HL-60 (cell line): ENCODE measurements around the gene NTN4.

Source experiments
- DNase-seq, 2 experiments: peaks; one replicate each; pipeline ENCODE4 v3.0.0-alpha.2; 2010 to 2020; ENCODE audit warnings: low read depth in 1 of 2, low spot score in 1 of 2
- H3K27ac ChIP-seq: fragments of 250-450 bp; sonication (Bioruptor Pico); replicated peaks from 2 replicates; pipeline ENCODE4 v1.5.1; 2020; ENCODE audit warnings: mild to moderate bottlenecking, moderate library complexity
- H3K27me3 ChIP-seq: fragments of 250-450 bp; sonication (Bioruptor Pico); 2 replicates; pipeline ENCODE4 v1.5.1; 2021; ENCODE audit warnings: mild to moderate bottlenecking, moderate library complexity; ENCODE audit not compliant: insufficient read depth, poor library complexity, severe bottlenecking
- H3K4me3 ChIP-seq: replicated peaks from 2 replicates; pipeline ENCODE4 v1.5.1; 2011; ENCODE audit warnings: mild to moderate bottlenecking, control low read depth, low read length; ENCODE audit not compliant: insufficient read depth
- CTCF ChIP-seq: IDR thresholded peaks from one replicate; pipeline ENCODE4 v1.5.1; 2011; ENCODE audit warnings: low read length, control low read depth, inconsistent platforms; ENCODE audit not compliant: insufficient read depth
- GABPA ChIP-seq: IDR thresholded peaks from 2 replicates; pipeline ENCODE4 v1.6.1; 2012; ENCODE audit warnings: low read depth
- POLR2AphosphoS5 ChIP-seq: IDR thresholded peaks from 2 replicates; pipeline ENCODE4 v1.6.1; 2012; ENCODE audit warnings: low read depth
- SPI1 ChIP-seq: IDR thresholded peaks from 2 replicates; pipeline ENCODE4 v1.6.1; 2012; ENCODE audit warnings: low read depth, mild to moderate bottlenecking, borderline replicate concordance
- TF ChIP-seq, protein P1 (sequence below): IDR thresholded peaks from 2 replicates; pipeline ENCODE4 v1.6.1; 2012; ENCODE audit warnings: low read depth; ENCODE audit not compliant: insufficient replicate concordance

Gene NTN4

DNA sequence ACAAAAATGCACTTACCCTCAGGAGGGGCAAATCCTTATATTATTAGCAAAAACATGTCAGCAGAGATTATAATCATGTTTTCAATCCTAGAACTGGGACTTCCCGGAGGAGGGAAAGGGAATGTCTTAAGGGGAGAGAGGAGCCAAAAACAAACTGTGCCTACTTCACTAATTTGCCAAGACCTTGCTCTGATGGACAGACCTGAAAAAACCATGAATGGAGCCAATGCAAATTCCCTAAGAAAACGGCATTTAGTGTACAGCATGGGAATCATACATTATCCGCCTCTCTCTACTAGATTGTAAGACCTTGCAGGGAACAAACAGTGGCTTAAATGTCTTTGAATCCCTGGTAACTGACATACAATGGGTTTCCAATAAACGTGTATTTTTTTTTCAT, 70.4 kb downstream of the NTN4 start:
- H3K27me3 ChIP-seq = no peaks in the 10 kb centered on the region
- DNase-seq = no peak
- TF ChIP-seq SPI1 (no peak), POLR2AphosphoS5 (no peak), CTCF (no peak), GABPA (no peak)
- TF ChIP-seq, protein P1, sequence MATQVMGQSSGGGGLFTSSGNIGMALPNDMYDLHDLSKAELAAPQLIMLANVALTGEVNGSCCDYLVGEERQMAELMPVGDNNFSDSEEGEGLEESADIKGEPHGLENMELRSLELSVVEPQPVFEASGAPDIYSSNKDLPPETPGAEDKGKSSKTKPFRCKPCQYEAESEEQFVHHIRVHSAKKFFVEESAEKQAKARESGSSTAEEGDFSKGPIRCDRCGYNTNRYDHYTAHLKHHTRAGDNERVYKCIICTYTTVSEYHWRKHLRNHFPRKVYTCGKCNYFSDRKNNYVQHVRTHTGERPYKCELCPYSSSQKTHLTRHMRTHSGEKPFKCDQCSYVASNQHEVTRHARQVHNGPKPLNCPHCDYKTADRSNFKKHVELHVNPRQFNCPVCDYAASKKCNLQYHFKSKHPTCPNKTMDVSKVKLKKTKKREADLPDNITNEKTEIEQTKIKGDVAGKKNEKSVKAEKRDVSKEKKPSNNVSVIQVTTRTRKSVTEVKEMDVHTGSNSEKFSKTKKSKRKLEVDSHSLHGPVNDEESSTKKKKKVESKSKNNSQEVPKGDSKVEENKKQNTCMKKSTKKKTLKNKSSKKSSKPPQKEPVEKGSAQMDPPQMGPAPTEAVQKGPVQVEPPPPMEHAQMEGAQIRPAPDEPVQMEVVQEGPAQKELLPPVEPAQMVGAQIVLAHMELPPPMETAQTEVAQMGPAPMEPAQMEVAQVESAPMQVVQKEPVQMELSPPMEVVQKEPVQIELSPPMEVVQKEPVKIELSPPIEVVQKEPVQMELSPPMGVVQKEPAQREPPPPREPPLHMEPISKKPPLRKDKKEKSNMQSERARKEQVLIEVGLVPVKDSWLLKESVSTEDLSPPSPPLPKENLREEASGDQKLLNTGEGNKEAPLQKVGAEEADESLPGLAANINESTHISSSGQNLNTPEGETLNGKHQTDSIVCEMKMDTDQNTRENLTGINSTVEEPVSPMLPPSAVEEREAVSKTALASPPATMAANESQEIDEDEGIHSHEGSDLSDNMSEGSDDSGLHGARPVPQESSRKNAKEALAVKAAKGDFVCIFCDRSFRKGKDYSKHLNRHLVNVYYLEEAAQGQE = no peak
- no peak overlapping the region for H3K27ac ChIP-seq
- H3K4me3 ChIP-seq = no peak overlapping the region

DNA sequence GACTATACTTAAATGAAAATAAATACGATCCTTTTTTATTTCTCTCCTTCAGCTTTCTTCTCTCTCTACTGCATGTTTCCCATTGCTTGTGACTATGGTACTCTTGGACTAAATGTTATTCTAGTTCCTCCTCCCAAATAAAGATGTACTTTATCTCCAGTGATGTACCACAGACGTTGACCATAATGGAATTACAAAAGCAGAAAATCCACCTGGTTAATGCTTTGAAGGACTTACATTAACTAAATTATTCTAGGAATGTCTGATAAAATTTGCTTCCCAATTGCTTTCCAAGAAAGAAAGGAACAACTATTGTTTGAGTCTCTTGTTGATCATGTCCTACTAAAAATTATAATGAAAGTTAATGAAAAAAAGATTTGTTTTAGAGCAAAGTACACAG, 71.8 kb downstream of the NTN4 start:
- H3K4me3 ChIP-seq = no peak overlapping the region
- H3K27me3 ChIP-seq = no peaks in the 10 kb centered on the region
- H3K27ac ChIP-seq = no peak overlapping the region
- no peak for DNase-seq
- TF ChIP-seq SPI1 (no peak), CTCF (no peak), POLR2AphosphoS5 (no peak), GABPA (no peak)
- TF ChIP-seq, protein P1 = no peak

DNA sequence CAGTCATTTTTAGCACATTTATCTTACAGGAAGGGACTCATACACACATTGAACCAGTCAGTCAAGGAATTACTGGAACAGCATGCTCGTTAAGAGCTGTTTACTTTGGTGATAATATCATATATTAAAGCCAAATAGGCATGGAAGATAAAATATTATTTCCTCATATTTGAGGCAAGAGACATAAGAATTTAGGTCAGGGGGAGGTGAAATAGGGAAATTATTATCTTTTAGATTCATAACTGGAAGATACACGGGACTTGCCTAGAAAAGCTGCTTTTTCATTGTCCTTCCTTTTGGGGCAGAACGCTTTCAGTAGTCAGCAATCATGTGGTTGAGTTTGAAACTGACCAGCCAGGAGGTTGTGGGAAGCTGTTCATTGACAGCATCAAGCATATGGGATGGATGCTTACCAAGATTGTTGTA, 72.5 kb downstream of the NTN4 start:
- Histone ChIP-seq H3K4me3 (no peak overlapping the region), H3K27me3 (no peaks in the 10 kb centered on the region), H3K27ac (no peak overlapping the region)
- no peak for DNase-seq
- TF ChIP-seq SPI1 (no peak), POLR2AphosphoS5 (no peak)
- TF ChIP-seq, protein P1 = no peak
